ENCODE data around the gene FSTL3.
"Not testable (repeated sequence)": the region's sequence is repeated elsewhere in the genome, so short reads cannot be mapped to it uniquely, and the experiment has no call there.

Gene FSTL3

DNA sequence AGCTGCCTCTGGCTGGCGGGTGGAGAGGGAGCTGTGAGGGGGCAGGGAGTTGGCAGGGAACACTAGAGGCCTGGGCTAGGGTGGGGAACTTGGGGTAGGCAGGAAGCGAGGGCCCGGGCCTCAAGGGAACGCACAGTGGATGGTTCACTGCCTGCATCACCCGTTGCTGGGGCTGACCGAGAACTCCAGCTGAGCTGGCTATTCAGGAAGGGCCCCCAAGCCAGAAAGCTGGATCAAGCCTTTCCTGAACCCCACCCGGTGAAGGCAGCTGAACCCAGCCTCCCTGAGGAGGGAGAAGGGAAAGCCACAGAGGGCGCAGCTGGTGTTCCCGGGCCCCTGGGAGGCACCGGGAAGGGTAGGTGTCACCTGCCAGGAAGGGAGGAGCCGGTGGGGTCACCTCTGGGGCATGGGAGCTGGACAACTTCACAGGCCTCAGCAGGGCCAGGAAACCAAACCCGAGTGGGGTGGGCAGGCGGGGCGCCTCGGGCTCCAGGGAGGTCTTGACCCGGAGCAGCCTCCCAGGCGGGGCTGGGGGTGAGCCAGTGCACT is 46.4 kb downstream of the FSTL3 start:
- DNase-seq (ENCODE audit: low spot score): no peak
- TF ChIP-seq CTCF (IDR thresholded peaks at IDR 0.05; ENCODE audit: extremely low read depth, missing control alignments): no peak

DNA sequence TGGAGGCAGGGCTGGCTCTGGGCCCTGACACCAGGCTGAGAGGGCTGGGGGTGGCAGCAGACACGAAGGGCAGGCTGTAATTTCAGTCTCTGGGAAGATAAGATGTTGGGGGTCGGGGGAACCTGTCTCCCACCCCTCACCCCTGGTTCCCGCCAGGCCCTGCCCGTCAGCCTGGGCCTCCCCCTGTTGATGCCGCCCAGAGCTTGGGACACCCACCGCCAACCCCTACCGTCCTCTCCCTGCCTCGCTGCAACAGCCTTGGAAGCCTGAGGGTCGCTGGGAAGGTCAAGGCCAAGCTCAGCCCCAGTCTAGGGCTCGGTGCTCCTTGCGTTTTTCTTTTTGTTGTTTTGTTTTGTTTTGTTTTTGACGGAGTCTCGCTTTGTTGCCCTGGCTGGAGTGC is 47.1 kb downstream of the FSTL3 start:
- no peak for DNase-seq (ENCODE audit: low spot score)
- TF ChIP-seq CTCF (IDR thresholded peaks at IDR 0.05; ENCODE audit: extremely low read depth, missing control alignments): no peak

GRCh38 chr19:723714-724113 is 47.5 kb downstream of the FSTL3 start:
- DNase-seq (ENCODE audit: low spot score): no peak
- TF ChIP-seq CTCF (IDR thresholded peaks at IDR 0.05; ENCODE audit: extremely low read depth, missing control alignments): no peak

GRCh38 chr19:725461-726089 is 49.4 kb downstream of the FSTL3 start:
- no peak for DNase-seq (ENCODE audit: low spot score)
- TF ChIP-seq CTCF (IDR thresholded peaks at IDR 0.05; ENCODE audit: extremely low read depth, missing control alignments): no peak

DNA sequence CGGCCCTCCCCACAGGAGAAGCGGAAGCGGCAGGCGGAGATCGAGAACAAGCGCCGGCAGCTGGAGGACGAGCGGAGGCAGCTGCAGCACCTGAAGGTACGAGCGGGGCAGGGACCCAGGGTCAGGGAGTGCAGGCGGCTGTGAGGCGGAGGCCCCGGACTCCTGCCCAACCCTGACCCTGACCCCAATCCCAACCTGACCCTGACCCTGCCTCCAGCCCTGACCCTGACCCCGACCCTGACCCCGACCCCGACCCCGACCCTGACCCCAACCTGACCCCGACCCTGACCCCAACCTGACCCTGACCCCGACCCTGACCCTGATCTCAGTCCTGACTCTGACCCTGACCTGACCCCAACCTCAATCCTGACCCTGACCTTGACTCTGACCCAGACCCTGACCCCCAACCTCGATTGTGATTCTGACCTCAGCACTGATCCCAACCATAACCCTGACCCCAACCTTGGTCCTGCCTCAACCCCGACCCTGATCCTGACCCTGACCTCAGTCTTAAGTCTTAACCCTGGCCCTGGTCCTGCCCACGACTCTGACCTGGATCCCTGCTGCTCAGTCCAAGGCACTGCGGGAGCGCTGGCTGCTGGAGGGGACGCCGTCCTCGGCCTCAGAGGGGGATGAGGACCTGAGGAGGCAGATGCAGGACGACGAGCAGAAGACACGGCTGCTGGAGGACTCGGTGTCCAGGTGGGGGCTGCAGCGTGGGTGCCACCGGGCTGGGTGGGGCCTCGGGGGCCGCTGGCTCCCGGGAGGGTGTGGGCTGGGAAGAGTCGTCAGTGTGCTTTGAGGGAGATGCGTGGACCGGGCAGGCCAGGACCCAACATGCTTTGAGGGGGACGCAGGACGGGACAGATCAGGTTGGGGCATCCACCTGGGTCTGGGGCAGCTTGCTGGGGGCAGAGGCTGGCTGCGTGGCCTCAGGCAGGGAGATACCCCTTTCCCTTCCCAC is 51.1 kb downstream of the FSTL3 start:
- no peak for TF ChIP-seq CTCF (IDR thresholded peaks at IDR 0.05; ENCODE audit: extremely low read depth, missing control alignments)
- DNase-seq (ENCODE audit: low spot score): no peak

GRCh38 chr19:728011-728410 is 51.8 kb downstream of the FSTL3 start:
- TF ChIP-seq CTCF (IDR thresholded peaks at IDR 0.05; ENCODE audit: extremely low read depth, missing control alignments): no peak
- no peak for DNase-seq (ENCODE audit: low spot score)

- DNase-seq (ENCODE audit: low spot score): not testable (repeated sequence)
Observed at GRCh38 chr19:729564-729963, 53.4 kb downstream of the FSTL3 start.

All from GM20000 (cell line).